Measurements from ENCODE around the gene OSBPL8. TPM values are rescaled to one million over a fixed set of nuclear protein-coding genes. Genes with fewer than 3 reads are reported as not detected.
A peak's percentile ranks its signal among the peaks of the same experiment; 100 is the strongest.

Gene OSBPL8
- total and polyA plus RNA-seq, 4 donors: 8.6 to 114 (median 53.3) TPM

DNA sequence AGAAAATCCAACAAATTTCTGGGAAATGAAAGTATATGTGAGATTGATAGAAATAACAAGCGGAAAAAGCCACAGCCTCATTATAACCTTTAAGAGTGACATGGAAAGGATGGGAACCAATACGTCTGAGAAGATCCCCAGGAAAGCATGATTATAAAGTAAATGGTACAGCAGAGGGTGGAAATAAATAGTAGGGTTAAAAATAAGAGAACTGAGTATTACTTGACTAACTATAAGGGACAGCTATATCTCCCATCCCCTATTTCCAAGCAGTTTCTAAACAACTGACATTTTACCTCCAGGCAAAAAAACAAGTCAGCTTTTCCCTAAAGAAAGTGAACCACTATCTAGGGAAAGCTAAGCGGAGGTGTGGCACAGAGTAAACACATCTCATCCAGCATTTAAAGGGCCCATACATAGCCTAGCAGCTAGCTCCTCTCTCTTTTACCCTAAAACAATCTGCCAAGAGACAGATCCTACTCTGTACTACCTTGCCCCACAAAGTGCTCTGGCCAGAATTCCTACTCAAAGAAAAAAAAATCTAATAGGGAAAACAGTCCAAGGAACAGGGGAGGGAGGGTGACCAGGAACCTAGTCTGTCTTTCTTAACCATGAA lies 11.2 kb downstream of the OSBPL8 start:
- no peak overlapping the region for H3K9ac ChIP-seq (ENCODE audit: insufficient read depth in 1 of 2, low read length in 2 of 2)
- no peak for DNase-seq
- 81 to 90% methylated on average over 3 of the region's 3 CpGs for WGBS, 2 donors
- TF ChIP-seq, protein P1, sequence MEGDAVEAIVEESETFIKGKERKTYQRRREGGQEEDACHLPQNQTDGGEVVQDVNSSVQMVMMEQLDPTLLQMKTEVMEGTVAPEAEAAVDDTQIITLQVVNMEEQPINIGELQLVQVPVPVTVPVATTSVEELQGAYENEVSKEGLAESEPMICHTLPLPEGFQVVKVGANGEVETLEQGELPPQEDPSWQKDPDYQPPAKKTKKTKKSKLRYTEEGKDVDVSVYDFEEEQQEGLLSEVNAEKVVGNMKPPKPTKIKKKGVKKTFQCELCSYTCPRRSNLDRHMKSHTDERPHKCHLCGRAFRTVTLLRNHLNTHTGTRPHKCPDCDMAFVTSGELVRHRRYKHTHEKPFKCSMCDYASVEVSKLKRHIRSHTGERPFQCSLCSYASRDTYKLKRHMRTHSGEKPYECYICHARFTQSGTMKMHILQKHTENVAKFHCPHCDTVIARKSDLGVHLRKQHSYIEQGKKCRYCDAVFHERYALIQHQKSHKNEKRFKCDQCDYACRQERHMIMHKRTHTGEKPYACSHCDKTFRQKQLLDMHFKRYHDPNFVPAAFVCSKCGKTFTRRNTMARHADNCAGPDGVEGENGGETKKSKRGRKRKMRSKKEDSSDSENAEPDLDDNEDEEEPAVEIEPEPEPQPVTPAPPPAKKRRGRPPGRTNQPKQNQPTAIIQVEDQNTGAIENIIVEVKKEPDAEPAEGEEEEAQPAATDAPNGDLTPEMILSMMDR (IDR thresholded peaks at IDR 0.05; ENCODE audit: control extremely low read depth, extremely low read depth): no peak
- no peak for ATAC-seq (ENCODE audit: insufficient read depth, low FRiP score)
- H3K36me3 ChIP-seq (ENCODE audit: control insufficient read depth in 4 of 4, insufficient read depth in 4 of 4, low read length in 4 of 4): no peaks in the 10 kb centered on the region
- H3K9me3 ChIP-seq (ENCODE audit: control insufficient read depth in 4 of 4, insufficient read depth in 3 of 4, low read length in 3 of 4): no peaks in the 10 kb centered on the region
- no peak overlapping the region for H3K27ac ChIP-seq (ENCODE audit: low read depth in 1 of 2, low read length in 1 of 2)
- H3K4me1 ChIP-seq (ENCODE audit: control insufficient read depth in 5 of 5, insufficient read depth in 5 of 5, low read length in 5 of 5): peaks cover 0 to 31% (median 5%) of the 10 kb centered on the region in 5 donors
- no peak overlapping the region for H3K4me3 ChIP-seq
- H3K27me3 ChIP-seq (ENCODE audit: control insufficient read depth in 3 of 3, insufficient read depth in 3 of 3, low read length in 2 of 3): no peaks in the 10 kb centered on the region

DNA sequence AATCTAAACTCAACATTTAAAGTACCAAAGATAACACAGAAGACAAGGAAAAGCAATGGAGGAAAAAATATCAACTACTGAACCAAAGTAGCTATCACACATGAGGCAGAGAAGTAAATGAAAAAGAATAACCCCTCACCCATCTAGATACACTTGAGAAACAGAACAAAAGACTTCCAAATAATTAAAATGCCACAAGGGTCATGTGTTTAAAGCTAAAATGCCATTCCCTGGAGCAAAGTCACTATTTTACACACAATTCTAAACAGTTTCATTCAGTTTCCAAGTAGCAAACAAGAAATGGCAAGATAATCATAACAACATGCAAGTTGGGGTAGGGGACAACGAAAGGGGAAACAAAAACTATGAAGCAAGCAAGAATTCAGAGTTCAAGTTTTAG lies 12.0 kb downstream of the OSBPL8 start:
- H3K4me1 ChIP-seq (ENCODE audit: control insufficient read depth in 5 of 5, insufficient read depth in 5 of 5, low read length in 5 of 5): peaks cover 0 to 24% (median 4%) of the 10 kb centered on the region in 5 donors
- H3K36me3 ChIP-seq (ENCODE audit: control insufficient read depth in 4 of 4, insufficient read depth in 4 of 4, low read length in 4 of 4): no peaks in the 10 kb centered on the region
- no peak overlapping the region for H3K4me3 ChIP-seq
- no peak overlapping the region for H3K27ac ChIP-seq (ENCODE audit: low read depth in 1 of 2, low read length in 1 of 2)
- no peaks in the 10 kb centered on the region for H3K9me3 ChIP-seq (ENCODE audit: control insufficient read depth in 4 of 4, insufficient read depth in 3 of 4, low read length in 3 of 4)
- DNase-seq: no peak
- ATAC-seq (ENCODE audit: insufficient read depth, low FRiP score): no peak
- TF ChIP-seq, protein P1 (IDR thresholded peaks at IDR 0.05; ENCODE audit: control extremely low read depth, extremely low read depth): no peak
- no peak overlapping the region for H3K9ac ChIP-seq (ENCODE audit: insufficient read depth in 1 of 2, low read length in 2 of 2)
- WGBS, 2 donors: 68 to 84% methylated on average over 1 of the region's 1 CpG
- no peaks in the 10 kb centered on the region for H3K27me3 ChIP-seq (ENCODE audit: control insufficient read depth in 3 of 3, insufficient read depth in 3 of 3, low read length in 2 of 3)

DNA sequence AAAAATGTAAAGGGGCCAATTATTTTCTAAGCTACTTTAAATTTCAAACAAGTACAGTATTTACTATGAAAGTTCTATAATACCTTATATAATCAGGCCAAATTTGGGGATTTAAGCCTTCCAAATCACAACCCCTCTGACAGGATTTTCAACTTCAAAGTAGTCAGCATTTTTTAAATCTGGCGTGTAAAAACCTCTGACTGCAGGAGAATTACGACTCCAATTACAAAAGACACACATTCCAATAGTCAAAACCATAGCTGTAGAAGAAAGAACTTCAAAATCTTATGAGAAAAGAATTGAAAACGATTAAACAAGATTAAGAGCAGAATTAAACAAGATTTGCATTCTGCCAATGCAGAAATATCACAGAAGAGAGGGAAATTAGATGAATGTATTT lies 12.7 kb downstream of the OSBPL8 start:
- Histone ChIP-seq H3K27me3 (ENCODE audit: control insufficient read depth in 3 of 3, insufficient read depth in 3 of 3, low read length in 2 of 3) (no peaks in the 10 kb centered on the region), H3K27ac (ENCODE audit: low read depth in 1 of 2, low read length in 1 of 2) (no peak overlapping the region), H3K9ac (ENCODE audit: insufficient read depth in 1 of 2, low read length in 2 of 2) (no peak overlapping the region), H3K4me3 (no peak overlapping the region), H3K9me3 (ENCODE audit: control insufficient read depth in 4 of 4, insufficient read depth in 3 of 4, low read length in 3 of 4) (no peaks in the 10 kb centered on the region), H3K4me1 (ENCODE audit: control insufficient read depth in 5 of 5, insufficient read depth in 5 of 5, low read length in 5 of 5) (peaks cover 0 to 20% (median 0%) of the 10 kb centered on the region in 5 donors), H3K36me3 (ENCODE audit: control insufficient read depth in 4 of 4, insufficient read depth in 4 of 4, low read length in 4 of 4) (no peaks in the 10 kb centered on the region)
- DNase-seq: peak in 1 of 3 donors; percentile 13
- ATAC-seq (ENCODE audit: insufficient read depth, low FRiP score): no peak
- TF ChIP-seq, protein P1 (IDR thresholded peaks at IDR 0.05; ENCODE audit: control extremely low read depth, extremely low read depth): no peak
- WGBS, 2 donors: 72 to 86% methylated on average over 3 of the region's 3 CpGs

DNA sequence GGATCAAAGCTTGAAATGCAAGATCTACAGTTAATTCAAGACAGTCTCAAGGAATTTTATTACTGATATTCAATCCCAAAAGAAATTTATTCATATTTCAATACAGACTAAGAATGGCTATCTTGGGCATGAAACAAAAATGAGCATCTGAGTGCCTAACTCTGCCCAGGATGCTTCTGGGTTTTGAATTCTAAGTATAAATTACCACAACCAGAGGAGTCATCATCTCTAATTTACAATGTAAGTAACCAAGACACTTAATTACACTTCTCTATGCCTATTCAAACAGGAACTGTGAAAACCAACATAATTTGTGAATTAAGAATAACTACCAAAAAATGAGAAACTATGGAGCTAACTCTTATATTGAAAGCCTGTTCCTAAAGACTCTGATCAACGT lies 14.1 kb downstream of the OSBPL8 start:
- WGBS, 2 donors: 88 to 90% methylated on average over 1 of the region's 1 CpG
- Histone ChIP-seq H3K9ac (ENCODE audit: insufficient read depth in 1 of 2, low read length in 2 of 2) (no peak overlapping the region), H3K27ac (ENCODE audit: low read depth in 1 of 2, low read length in 1 of 2) (no peak overlapping the region), H3K4me3 (no peak overlapping the region), H3K9me3 (ENCODE audit: control insufficient read depth in 4 of 4, insufficient read depth in 3 of 4, low read length in 3 of 4) (no peaks in the 10 kb centered on the region), H3K4me1 (ENCODE audit: control insufficient read depth in 5 of 5, insufficient read depth in 5 of 5, low read length in 5 of 5) (peaks cover 0 to 15% (median 0%) of the 10 kb centered on the region in 5 donors), H3K36me3 (ENCODE audit: control insufficient read depth in 4 of 4, insufficient read depth in 4 of 4, low read length in 4 of 4) (no peaks in the 10 kb centered on the region), H3K27me3 (ENCODE audit: control insufficient read depth in 3 of 3, insufficient read depth in 3 of 3, low read length in 2 of 3) (no peaks in the 10 kb centered on the region)
- TF ChIP-seq, protein P1 (IDR thresholded peaks at IDR 0.05; ENCODE audit: control extremely low read depth, extremely low read depth): no peak
- ATAC-seq (ENCODE audit: insufficient read depth, low FRiP score) (no peak), DNase-seq (no peak)
